ENCODE measurements around the gene LRRC25.
A peak's percentile ranks its signal among the peaks of the same experiment; 100 is the strongest.
"Not testable (repeated sequence)": the region's sequence is repeated elsewhere in the genome, so short reads cannot be mapped to it uniquely, and the experiment has no call there.

LRRC25 gene

DNA sequence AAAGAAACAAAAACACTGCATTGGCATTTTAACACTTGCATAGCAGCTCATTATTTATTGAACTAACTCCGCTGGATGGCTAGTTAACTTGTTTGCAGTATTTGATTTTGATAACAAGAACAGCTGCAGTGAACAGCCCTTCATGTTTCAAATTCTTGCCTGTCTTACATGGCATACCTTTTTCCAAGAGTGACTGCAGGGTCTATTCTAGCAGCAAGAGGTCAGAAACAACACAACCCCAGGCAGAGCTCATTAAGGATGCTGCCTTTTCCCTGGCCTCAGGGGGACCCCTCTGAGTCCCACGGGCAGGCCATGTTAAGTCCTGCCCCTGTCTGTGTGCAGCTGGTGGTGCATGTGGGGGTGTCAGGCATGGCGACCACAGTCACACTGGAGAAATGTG is 40.4 kb downstream of the LRRC25 start:
- no peak overlapping the region for H3K4me3 ChIP-seq (replicated peaks in 1 of 2; ENCODE audit: low read depth in 2 of 2, low read length in 2 of 2)
- TF ChIP-seq, protein P1, sequence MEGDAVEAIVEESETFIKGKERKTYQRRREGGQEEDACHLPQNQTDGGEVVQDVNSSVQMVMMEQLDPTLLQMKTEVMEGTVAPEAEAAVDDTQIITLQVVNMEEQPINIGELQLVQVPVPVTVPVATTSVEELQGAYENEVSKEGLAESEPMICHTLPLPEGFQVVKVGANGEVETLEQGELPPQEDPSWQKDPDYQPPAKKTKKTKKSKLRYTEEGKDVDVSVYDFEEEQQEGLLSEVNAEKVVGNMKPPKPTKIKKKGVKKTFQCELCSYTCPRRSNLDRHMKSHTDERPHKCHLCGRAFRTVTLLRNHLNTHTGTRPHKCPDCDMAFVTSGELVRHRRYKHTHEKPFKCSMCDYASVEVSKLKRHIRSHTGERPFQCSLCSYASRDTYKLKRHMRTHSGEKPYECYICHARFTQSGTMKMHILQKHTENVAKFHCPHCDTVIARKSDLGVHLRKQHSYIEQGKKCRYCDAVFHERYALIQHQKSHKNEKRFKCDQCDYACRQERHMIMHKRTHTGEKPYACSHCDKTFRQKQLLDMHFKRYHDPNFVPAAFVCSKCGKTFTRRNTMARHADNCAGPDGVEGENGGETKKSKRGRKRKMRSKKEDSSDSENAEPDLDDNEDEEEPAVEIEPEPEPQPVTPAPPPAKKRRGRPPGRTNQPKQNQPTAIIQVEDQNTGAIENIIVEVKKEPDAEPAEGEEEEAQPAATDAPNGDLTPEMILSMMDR (IDR thresholded peaks at IDR 0.05; ENCODE audit: low read depth, low read length): no peak
- no peak for DNase-seq (ENCODE audit: low read depth in 2 of 2)

DNA sequence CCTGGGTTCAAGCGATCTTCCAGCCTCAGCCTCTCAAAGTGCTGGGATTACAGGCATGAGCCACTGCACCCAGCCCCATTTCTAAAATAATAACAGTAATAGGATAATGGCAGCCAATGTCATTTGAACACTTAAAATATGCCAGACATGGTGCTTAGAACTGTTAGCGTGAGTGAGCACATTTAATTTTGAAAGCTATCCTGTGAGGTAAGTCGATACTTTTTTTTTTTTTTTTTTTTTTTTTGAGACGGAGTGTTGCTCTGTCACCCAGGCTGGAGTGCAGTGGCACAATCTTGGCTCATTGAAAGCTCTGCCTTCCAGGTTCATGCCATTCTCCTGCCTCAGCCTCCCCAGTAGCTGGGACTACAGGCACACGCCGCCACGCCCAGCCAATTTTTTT is 42.7 kb downstream of the LRRC25 start:
- H3K4me3 ChIP-seq (replicated peaks in 1 of 2; ENCODE audit: low read depth in 2 of 2, low read length in 2 of 2); DNase-seq (ENCODE audit: low read depth in 2 of 2): not testable (repeated sequence)

DNA sequence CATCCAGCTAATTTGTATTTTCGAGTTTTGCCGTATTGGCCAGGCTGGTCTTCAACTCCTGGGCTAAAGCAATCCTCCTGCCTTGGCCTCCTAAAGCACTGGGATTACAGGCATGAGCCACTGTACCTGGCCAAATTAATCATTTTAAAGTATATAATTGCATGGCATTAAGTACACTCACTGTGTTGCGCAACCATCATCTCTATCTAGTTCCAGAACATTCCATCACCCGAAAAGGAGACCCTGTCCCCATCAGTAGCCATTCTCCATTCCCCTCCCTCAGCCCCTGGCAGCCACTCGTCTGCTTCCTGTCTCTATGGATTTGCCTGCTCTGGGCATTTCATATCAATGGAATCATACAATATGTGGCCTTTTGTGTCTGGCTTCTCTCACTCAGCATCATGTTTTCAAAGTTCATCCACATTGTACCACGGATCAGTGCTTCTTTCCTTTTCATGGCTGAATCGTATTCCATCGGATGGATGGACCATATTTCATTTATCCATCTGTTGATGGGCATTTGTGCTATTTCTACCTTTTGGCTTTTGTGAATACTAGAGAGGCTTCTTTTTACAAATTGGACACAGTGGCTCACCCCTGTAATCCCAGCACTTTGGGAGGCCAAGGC is 43.9 kb downstream of the LRRC25 start:
- TF ChIP-seq, protein P1 (IDR thresholded peaks at IDR 0.05; ENCODE audit: low read depth, low read length): no peak
- no peak for DNase-seq (ENCODE audit: low read depth in 2 of 2)
- H3K4me3 ChIP-seq (replicated peaks in 1 of 2; ENCODE audit: low read depth in 2 of 2, low read length in 2 of 2): no peak overlapping the region

DNA sequence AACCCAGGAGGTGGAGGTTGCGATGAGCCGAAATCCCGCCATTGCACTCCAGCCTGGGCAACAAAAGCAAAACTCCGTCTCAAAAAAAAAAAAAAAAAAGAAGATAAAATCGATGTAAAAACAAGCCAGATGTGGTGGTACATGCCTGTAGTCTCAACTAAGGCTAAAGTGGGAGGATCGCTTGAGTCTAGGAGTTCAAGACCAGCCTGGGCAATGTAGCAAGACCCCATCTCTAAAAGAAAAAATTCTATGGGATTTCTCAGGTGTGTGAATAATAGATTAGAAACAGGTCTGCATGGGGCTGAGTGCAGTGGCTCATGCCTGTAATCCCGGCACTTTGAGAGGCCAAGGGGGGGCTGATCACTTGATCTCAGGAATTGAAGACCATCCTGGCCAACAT is 45.9 kb downstream of the LRRC25 start:
- TF ChIP-seq, protein P1 (IDR thresholded peaks at IDR 0.05; ENCODE audit: low read depth, low read length): no peak
- DNase-seq (ENCODE audit: low read depth in 2 of 2): no peak
- H3K4me3 ChIP-seq (replicated peaks in 1 of 2; ENCODE audit: low read depth in 2 of 2, low read length in 2 of 2): no peak overlapping the region

DNA sequence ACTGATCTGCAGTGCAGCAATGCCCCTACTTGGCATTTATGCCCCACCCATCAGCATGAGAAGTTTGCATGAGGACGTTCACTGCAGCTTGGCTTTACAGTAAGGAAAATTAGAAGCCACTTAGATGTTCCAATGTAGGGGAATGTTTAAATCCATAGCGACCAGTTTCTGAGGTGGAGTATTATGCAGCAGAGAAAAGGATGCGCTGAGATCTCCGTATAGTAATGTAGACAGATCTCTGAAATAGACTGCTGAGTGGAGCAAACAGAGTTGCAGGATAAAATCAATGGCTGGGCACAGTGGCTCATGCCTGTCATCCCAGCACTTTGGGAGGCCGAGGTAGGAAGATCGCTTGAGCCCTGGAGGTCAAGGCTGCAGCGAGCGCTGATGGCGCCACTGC is 46.9 kb downstream of the LRRC25 start:
- TF ChIP-seq, protein P1 (IDR thresholded peaks at IDR 0.05; ENCODE audit: low read depth, low read length): no peak
- no peak overlapping the region for H3K4me3 ChIP-seq (replicated peaks in 1 of 2; ENCODE audit: low read depth in 2 of 2, low read length in 2 of 2)
- DNase-seq (ENCODE audit: low read depth in 2 of 2): no peak

DNA sequence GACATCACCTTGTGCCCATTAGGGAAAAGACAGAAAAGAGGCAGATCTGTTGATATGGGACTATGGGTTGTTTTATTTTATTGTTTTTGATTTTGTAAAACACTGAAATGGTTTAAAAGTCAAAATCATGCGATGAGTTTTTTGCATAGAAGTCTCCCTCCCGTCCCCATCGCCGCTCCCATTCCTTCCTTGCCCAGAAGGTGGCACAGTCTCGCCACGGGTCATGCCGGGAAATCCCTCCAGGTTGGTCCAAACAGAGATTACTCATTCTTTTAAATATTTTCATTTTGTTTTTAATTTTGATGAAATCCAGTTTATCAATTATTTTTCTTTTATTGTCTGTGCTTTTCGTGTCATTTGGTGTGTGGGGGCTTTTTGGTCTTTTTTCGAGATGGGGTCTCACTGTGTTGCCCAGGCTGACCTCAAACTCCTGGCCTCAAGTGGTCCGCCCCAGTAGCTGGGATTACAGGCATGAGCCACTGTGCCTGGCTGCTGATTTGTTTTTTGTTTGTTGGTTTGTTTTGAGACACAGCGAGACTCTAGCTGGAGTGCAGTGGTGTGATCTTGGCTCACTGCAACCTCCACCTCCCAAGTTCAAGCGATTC is 47.8 kb downstream of the LRRC25 start:
- TF ChIP-seq, protein P1 (IDR thresholded peaks at IDR 0.05; ENCODE audit: low read depth, low read length): peak; percentile 93
- no peak overlapping the region for H3K4me3 ChIP-seq (replicated peaks in 1 of 2; ENCODE audit: low read depth in 2 of 2, low read length in 2 of 2)
- peak; percentile 75 for DNase-seq (ENCODE audit: low read depth in 2 of 2)

DNA sequence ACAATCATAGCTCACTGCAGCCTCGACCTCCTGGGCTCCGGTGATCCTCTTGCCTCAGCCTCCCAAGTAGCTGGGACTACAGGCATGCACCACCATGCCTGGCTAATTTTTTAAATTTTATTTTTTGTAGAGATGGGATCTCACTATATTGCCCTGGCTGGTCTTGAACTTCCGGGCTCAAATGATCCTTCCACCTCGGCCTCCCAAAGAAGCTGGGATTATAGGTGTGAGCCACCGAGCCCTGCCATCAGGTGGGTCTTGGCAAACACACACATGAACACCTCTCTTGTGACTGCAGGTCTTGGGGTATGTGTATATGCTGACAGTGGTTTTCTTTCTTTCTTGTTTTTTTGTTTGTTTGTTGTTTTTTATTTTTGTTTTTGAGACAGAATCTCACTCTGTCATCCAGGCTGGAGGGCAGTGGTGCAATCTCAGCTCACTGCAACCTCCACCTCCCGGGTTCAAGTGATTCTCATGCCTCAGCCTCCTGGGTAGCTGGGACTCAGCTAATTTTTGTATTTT is 48.5 kb downstream of the LRRC25 start:
- H3K4me3 ChIP-seq (replicated peaks in 1 of 2; ENCODE audit: low read depth in 2 of 2, low read length in 2 of 2); DNase-seq (ENCODE audit: low read depth in 2 of 2): not testable (repeated sequence)

DNA sequence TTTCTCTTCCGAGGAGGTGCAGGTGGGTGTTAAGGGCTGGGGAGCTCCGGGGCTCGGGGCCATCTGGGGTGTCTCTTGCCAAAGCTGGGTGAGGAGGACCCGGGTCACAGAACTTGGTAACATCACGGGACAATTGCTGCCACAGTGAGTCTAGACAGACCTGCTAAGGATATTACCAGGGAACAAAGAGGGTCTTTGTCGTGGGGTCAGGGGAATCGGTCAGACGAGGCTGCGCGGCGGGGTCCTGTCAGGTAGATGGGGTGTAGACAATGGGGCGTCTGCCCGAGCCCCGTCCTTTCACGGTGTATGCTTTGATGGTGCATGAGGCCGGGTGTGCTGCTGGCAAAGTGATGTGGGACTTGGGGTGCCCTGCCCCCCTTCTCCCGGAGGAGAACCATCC is 49.3 kb downstream of the LRRC25 start:
- TF ChIP-seq, protein P1 (IDR thresholded peaks at IDR 0.05; ENCODE audit: low read depth, low read length): no peak
- no peak overlapping the region for H3K4me3 ChIP-seq (replicated peaks in 1 of 2; ENCODE audit: low read depth in 2 of 2, low read length in 2 of 2)
- DNase-seq (ENCODE audit: low read depth in 2 of 2): no peak

Data from cardiac fibroblast (primary cell).